DND-41 (cell line): ENCODE results near the gene PRTN3.

Experiments
- ATAC-seq: fragments of 200-7000 bp; cut with Tn5 transposase; 3 replicates; pipeline ENCODE4 v1.9.1; 2021; ENCODE audit warnings: low read depth; ENCODE audit not compliant: insufficient read depth
- DNase-seq: peaks from one replicate; pipeline ENCODE4 v3.0.0-alpha.2; 2020
- H2AFZ ChIP-seq: 2 replicates; pipeline ENCODE4 v1.6.0; 2012; ENCODE audit warnings: low read depth, low read length
- H3K27ac ChIP-seq: 2 replicates; pipeline ENCODE4 v1.5.1; 2012; ENCODE audit warnings: low read length, inconsistent platforms
- H3K27me3 ChIP-seq: fragments of 200-600 bp; sonication (generic); 2 replicates; pipeline ENCODE4 v1.6.0; 2012; ENCODE audit warnings: low read length, mild to moderate bottlenecking, inconsistent platforms; ENCODE audit not compliant: insufficient read depth, poor library complexity
- H3K36me3 ChIP-seq: 2 replicates; pipeline ENCODE4 v1.5.1; 2012; ENCODE audit warnings: low read length, inconsistent platforms; ENCODE audit not compliant: insufficient read depth
- H3K4me1 ChIP-seq: 2 replicates; pipeline ENCODE4 v1.5.1; 2012; ENCODE audit warnings: mild to moderate bottlenecking, low read length; ENCODE audit not compliant: insufficient read depth
- H3K4me2 ChIP-seq: 2 replicates; pipeline ENCODE4 v1.6.0; 2012; ENCODE audit warnings: mild to moderate bottlenecking, moderate library complexity, low read length, inconsistent platforms; ENCODE audit not compliant: insufficient read depth
- H3K4me3 ChIP-seq, 2 experiments: fragments of 200-600 bp in 1 of 2; shearing (Covaris generic) in 1 of 2; 2 replicates each; pipeline ENCODE4 v1.5.1; 2012 to 2016; ENCODE audit warnings: inconsistent platforms in 2 of 2, low read length in 2 of 2, mild to moderate bottlenecking in 2 of 2, low read depth in 1 of 2, moderate library complexity in 1 of 2
- H3K79me2 ChIP-seq: 2 replicates; pipeline ENCODE4 v1.6.0; 2012; ENCODE audit warnings: low read length, inconsistent platforms; ENCODE audit not compliant: insufficient read depth
- H3K9ac ChIP-seq: 2 replicates; pipeline ENCODE4 v1.6.0; 2012; ENCODE audit warnings: low read depth, mild to moderate bottlenecking, inconsistent platforms, low read length, moderate library complexity
- H3K9me3 ChIP-seq: 2 replicates; pipeline ENCODE4 v1.5.1; 2012; ENCODE audit warnings: low read length, moderate library complexity, mild to moderate bottlenecking, inconsistent platforms; ENCODE audit not compliant: insufficient read depth, severe bottlenecking
- H4K20me1 ChIP-seq: 2 replicates; pipeline ENCODE4 v1.6.0; 2012; ENCODE audit warnings: low read length; ENCODE audit not compliant: insufficient read depth
- CTCF ChIP-seq: IDR thresholded peaks from 2 replicates; pipeline ENCODE4 v1.5.1; 2012; ENCODE audit warnings: borderline replicate concordance, low read length, moderate library complexity, mild to moderate bottlenecking; ENCODE audit not compliant: poor library complexity, severe bottlenecking; ENCODE audit errors: extremely low read depth
- EZH2 ChIP-seq: IDR thresholded peaks from 3 replicates; pipeline ENCODE4 v1.6.1; 2012; ENCODE audit warnings: borderline replicate concordance, low read depth, mild to moderate bottlenecking, moderate library complexity, low read length, inconsistent platforms; ENCODE audit not compliant: severe bottlenecking

Gene PRTN3

GRCh38 chr19:821825-822503 lies 18.8 kb upstream of the PRTN3 start, which contains the start of gene PLPPR3:
Gene PLPPR3, minus strand, starts transcription at chr19:821955. Its CDS starts 396 bp downstream, at chr19:821559.
- no peaks in the 10 kb centered on the region for H3K36me3 ChIP-seq
- TF ChIP-seq EZH2, result no peak
- no peak for TF ChIP-seq CTCF
- H3K4me1 ChIP-seq, result no peaks in the 10 kb centered on the region
- H3K4me3 ChIP-seq, result no peak within 1 kb of the TSS
- H3K27ac ChIP-seq, result no peak within 1 kb of the TSS
- no peak within 1 kb of the TSS for H3K4me2 ChIP-seq
- no peaks in the 10 kb centered on the region for H4K20me1 ChIP-seq
- H3K9ac ChIP-seq, result no peak within 1 kb of the TSS
- no peaks in the 10 kb centered on the region for H3K79me2 ChIP-seq
- H2AFZ ChIP-seq, result no peak within 1 kb of the TSS
- no peaks in the 10 kb centered on the region for H3K27me3 ChIP-seq
- ATAC-seq (no peak), DNase-seq (no peak)
- no peaks in the 10 kb centered on the region for H3K9me3 ChIP-seq

- no peak for DNase-seq
- Histone ChIP-seq H3K4me3 (no peak overlapping the region), H3K36me3 (no peaks in the 10 kb centered on the region), H4K20me1 (no peaks in the 10 kb centered on the region), H3K9ac (no peak overlapping the region), H3K9me3 (no peaks in the 10 kb centered on the region), H2AFZ (no peak overlapping the region), H3K27ac (no peak overlapping the region), H3K27me3 (no peaks in the 10 kb centered on the region), H3K4me2 (no peak overlapping the region), H3K4me1 (no peaks in the 10 kb centered on the region), H3K79me2 (no peaks in the 10 kb centered on the region)
- ATAC-seq, result no peak
- TF ChIP-seq CTCF (no peak), EZH2 (no peak)
Measured at GRCh38 chr19:823565-824121, 17.2 kb upstream of the PRTN3 start.

GRCh38 chr19:824885-825284 lies 15.9 kb upstream of the PRTN3 start:
- Histone ChIP-seq H3K4me2 (no peak overlapping the region), H3K9me3 (no peaks in the 10 kb centered on the region), H3K9ac (no peak overlapping the region), H2AFZ (no peak overlapping the region), H3K4me3 (no peak overlapping the region), H3K27ac (no peak overlapping the region), H3K36me3 (no peaks in the 10 kb centered on the region), H3K4me1 (no peaks in the 10 kb centered on the region), H4K20me1 (no peaks in the 10 kb centered on the region), H3K79me2 (no peaks in the 10 kb centered on the region), H3K27me3 (no peaks in the 10 kb centered on the region)
- no peak for ATAC-seq
- DNase-seq, result no peak
- TF ChIP-seq EZH2, result no peak

GRCh38 chr19:825897-826644 lies 14.7 kb upstream of the PRTN3 start:
- no peak overlapping the region for H3K4me2 ChIP-seq
- H4K20me1 ChIP-seq, result no peaks in the 10 kb centered on the region
- no peak overlapping the region for H3K9ac ChIP-seq
- H3K27ac ChIP-seq, result no peak overlapping the region
- no peaks in the 10 kb centered on the region for H3K36me3 ChIP-seq
- H3K9me3 ChIP-seq, result no peaks in the 10 kb centered on the region
- no peak overlapping the region for H2AFZ ChIP-seq
- DNase-seq (no peak), ATAC-seq (no peak)
- H3K4me1 ChIP-seq, result no peaks in the 10 kb centered on the region
- no peaks in the 10 kb centered on the region for H3K27me3 ChIP-seq
- TF ChIP-seq EZH2, result no peak
- TF ChIP-seq CTCF, result no peak
- no peaks in the 10 kb centered on the region for H3K79me2 ChIP-seq
- no peak overlapping the region for H3K4me3 ChIP-seq
